Aorta (tissue), 5 donors: ENCODE results near the gene ADAM15. TPM values are rescaled to one million over a fixed set of nuclear protein-coding genes. Genes with fewer than 3 reads are reported as not detected.

Experiments
- ATAC-seq: fragments of 200-7000 bp; cut with Tn5 transposase; one replicate; pipeline ENCODE4 v1.9.1; 2022; ENCODE audit warnings: moderate library complexity; ENCODE audit not compliant: low FRiP score
- DNase-seq, 2 donors: peaks; one replicate each; pipeline ENCODE4 v3.0.0-alpha.2; 2020
- H3K27ac ChIP-seq, 2 donors: one replicate each; pipeline ENCODE4 v1.5.1; 2013; ENCODE audit warnings: low read length in 2 of 2, mild to moderate bottlenecking in 2 of 2, moderate library complexity in 2 of 2, control low read depth in 1 of 2, inconsistent platforms in 1 of 2, low read depth in 1 of 2
- H3K27me3 ChIP-seq, 2 donors: one replicate each; pipeline ENCODE4 v1.6.1; 2013; ENCODE audit warnings: control low read depth in 1 of 2, low read length in 1 of 2, mild to moderate bottlenecking in 1 of 2, moderate library complexity in 1 of 2; ENCODE audit not compliant: insufficient read depth in 2 of 2, control insufficient read depth in 1 of 2
- H3K36me3 ChIP-seq, 2 donors: one replicate each; pipeline ENCODE4 v1.6.1; 2013; ENCODE audit warnings: control low read depth in 1 of 2, low read length in 1 of 2, mild to moderate bottlenecking in 1 of 2; ENCODE audit not compliant: insufficient read depth in 2 of 2, control insufficient read depth in 1 of 2
- H3K4me1 ChIP-seq, 2 donors: one replicate each; pipeline ENCODE4 v1.6.1; 2013; ENCODE audit warnings: low read length in 2 of 2, control low read depth in 1 of 2, mild to moderate bottlenecking in 1 of 2, moderate library complexity in 1 of 2; ENCODE audit not compliant: insufficient read depth in 2 of 2, control insufficient read depth in 1 of 2
- H3K4me3 ChIP-seq, 2 donors: one replicate each; pipeline ENCODE4 v1.5.1; 2013; ENCODE audit warnings: low read length in 2 of 2, control low read depth in 1 of 2, mild to moderate bottlenecking in 1 of 2
- H3K9me3 ChIP-seq: one replicate; pipeline ENCODE4 v1.6.1; 2013; ENCODE audit warnings: mild to moderate bottlenecking, low read length; ENCODE audit not compliant: control insufficient read depth
- WGBS, 2 donors: extraction: QIAGEN DNeasy Blood & Tissue Kit; methylation state at CpG; one replicate each; pipeline ENCODE4 v1.1.7; 2013; 5-methylcytosine and 5-hydroxymethylcytosine counted together
- intact Hi-C, 2 donors: fragments of 100-400 bp; cut with DNase I; formaldehyde crosslinking; loops; one replicate each; pipeline versions ENCODE4 v1.14.2 to v1.15.0; 2022
- polyA plus RNA-seq, 2 donors: library from polyadenylated mRNA; stranded (reverse); fragments of 200-250 nt; gene quantifications; one replicate each; pipeline ENCODE4 v1.2.3, GENCODE V29; 2013
- total RNA-seq, 2 donors: library from RNA; stranded (reverse); fragmentation: NEBNext Ultra II Directional; extraction: Animal tissue kit (Norgen Biotek cat#: 25700); gene quantifications; one replicate each; pipeline ENCODE4 v1.2.1, GENCODE V29; 2021
- donor health status: healthy with polysubstance abuse.
- donor health status: Bipolar disorder and iron deficiency.
- donor health status: DM: no; HTN: no; CAD: no.
- donor health status: DM: no; HTN: no; CAD: no.
- donor health status: DM: yes; HTN: yes; CAD: no.

ADAM15 gene
- total and polyA plus RNA-seq, 4 donors: 17.3 to 180 (median 109) TPM

DNA sequence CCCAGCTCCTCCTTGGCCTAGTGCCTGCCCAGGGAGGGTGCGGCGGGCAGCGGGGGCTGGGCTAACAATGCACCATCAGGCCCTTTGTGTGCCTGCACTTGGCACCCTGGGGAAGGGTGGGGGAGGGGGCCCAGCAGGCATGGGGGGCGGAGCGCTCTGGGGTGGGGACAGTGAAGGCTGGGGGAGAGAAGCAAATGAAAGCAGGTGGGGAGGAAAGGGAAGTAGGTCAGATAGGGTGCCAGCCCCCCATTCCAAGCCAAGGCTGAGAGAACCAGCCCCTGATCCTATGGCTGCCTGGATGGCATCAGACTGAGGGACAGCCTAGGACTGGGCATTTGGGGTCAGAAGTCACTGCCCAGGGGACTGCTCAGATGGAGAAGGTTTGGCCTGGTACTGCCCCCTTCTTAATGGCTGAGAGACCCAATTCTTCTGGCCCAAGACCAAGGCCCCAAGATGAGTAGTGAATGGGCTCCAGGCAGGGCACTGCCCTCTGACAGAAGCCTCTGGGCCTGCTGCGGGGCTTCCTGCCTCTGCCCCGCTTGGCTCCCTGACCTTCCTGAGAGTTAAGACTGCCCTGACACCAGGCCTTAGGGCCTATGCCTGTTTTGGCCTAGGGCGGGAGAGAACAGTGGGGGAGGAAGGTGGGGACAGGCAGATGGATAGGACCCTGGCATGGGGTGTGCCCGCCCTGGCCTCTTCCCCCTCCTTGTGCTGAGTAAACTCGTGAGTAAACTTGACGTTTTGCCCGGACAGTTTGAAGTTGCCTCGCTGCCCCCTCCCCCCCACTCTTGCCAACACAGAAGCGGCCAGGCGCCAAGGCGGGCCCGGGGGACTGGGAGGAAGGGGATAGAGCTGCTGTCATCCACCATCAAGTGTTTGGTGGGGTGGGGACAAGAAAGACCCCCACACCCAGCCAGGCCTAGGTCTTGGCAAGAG, 45.8 kb upstream of the ADAM15 start:
- ATAC-seq (no peak), DNase-seq (peak; percentile 80 to 89)
- Histone ChIP-seq H3K36me3 (no peaks in the 10 kb centered on the region), H3K27me3 (no peaks in the 10 kb centered on the region), H3K9me3 (no peaks in the 10 kb centered on the region), H3K27ac (peak overlapping the region in 1 of 2 donors; percentile 77), H3K4me3 (no peak overlapping the region), H3K4me1 (peaks cover 0 to 2% of the 10 kb centered on the region in 2 donors)
- WGBS, 2 donors: 11 to 12% methylated on average over 14 to 17 of the region's 17 CpGs
- intact Hi-C loops: no loop called here

DNA sequence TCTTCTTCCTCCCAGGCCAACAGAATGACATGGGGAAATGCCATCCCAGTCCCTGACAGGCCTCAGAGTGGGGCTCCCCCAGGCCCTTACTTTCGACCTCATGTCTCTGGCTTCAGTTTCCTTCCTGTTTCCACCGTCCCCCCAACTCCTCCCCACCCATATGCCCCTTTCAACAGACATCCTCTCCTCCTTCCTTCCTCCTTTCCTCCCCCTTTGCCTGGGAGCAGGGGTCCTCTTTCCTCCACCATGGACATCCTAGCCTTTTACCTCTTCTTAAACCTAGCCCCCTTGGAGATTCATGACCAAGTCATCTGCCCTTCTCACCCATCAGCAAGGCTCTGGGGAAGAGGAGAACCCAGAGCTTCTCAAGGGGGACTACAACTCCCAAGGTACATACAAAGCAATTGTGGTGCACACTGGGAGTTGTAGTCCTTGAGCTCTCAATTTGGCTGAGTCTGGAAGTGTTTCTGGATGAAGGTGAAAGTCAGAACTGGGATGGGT, 44.5 kb upstream of the ADAM15 start:
- ATAC-seq (no peak), DNase-seq (no peak)
- no peaks in the 10 kb centered on the region for H3K36me3 ChIP-seq
- peaks cover 0 to 2% of the 10 kb centered on the region in 2 donors for H3K4me1 ChIP-seq
- H3K9me3 ChIP-seq: no peaks in the 10 kb centered on the region
- H3K4me3 ChIP-seq: no peak overlapping the region
- 72 to 79% methylated on average over 2 of the region's 2 CpGs for WGBS, 2 donors
- intact Hi-C loops: no loop called here
- no peak overlapping the region for H3K27ac ChIP-seq
- H3K27me3 ChIP-seq: no peaks in the 10 kb centered on the region

DNA sequence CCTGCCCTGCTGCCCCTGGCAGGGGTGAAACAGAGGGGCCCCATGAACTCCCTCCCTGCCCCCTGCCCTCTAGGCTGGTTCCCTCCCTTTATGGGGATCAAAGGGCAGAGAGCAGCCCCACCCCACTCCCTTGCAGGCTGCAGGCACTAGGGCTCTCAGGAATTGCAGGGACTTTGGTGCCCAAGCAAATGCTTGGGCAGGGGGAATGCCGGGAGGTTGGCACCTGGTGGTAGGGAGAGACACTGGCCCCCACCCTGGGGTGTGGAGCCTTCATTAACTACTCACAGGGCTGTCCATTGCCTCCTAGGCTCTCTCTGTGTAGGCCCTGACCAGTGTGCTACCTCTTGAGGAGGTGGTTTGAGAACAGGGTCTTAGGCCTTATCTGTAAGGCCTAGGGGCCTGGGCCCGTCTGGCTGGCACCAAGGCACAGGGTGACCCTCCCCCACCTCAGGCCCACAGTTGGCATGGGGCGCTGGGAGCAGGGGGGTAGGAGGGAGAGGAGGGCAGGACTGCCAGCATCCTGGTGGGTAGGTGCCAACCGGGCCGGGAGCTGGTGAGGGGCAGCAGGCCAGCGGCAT, 43.8 kb upstream of the ADAM15 start:
- no peak overlapping the region for H3K4me3 ChIP-seq
- no peaks in the 10 kb centered on the region for H3K9me3 ChIP-seq
- no peak for ATAC-seq
- H3K36me3 ChIP-seq: no peaks in the 10 kb centered on the region
- no peak overlapping the region for H3K27ac ChIP-seq
- H3K4me1 ChIP-seq: peaks cover 0 to 2% of the 10 kb centered on the region in 2 donors
- no peaks in the 10 kb centered on the region for H3K27me3 ChIP-seq
- peak in 1 of 2 donors; percentile 86 for DNase-seq
- intact Hi-C loops: no loop called here
- 4 to 8% methylated on average over 6 of the region's 6 CpGs for WGBS, 2 donors

DNA sequence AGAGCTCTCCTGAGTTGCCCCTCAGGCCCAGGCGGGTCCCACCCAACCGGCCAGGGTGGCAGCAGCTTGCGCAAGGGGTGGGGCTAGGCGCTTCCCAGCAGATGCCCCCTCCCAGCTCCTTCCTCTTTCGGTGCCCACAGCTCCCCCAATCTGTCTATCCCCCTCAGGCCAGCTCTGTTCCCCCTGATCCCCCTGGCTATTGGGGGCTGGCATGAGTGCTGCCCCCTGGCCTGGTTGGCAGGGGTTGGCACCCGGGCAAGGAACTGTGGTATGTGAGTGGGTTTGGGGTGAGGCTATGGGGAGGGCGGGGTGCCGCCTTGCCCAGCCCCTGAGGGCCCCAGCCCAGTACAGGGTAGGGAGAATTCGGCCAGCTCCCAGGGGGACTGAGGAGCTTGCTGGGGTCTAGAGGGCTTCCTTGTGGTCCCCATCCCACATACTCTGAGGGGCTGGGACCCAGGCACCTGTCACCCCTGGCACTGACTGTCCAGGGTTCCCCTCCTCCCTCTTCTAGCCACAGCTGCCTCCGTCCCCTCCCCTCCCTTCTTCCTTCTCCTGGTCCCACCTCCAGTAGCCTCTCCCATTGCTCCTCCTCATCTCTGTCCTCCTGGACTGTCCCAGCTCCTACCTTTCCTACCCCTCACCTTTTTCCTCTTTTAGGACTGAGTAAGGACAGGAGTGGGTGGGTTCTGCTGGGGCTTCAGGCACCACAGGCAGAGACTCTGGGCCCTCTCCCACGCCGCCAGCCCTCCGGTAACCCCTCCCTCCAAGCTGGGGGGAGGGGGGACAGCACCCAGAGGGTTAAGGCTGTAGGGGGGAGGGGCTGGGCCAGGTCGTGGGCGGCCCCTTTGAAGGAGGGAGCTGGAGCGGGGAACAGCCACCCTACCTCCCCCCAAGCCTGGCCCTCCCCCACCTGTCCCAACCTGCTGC, 42.8 kb upstream of the ADAM15 start:
- no peak overlapping the region for H3K4me3 ChIP-seq
- ATAC-seq: no peak
- peak in 1 of 2 donors; percentile 73 for DNase-seq
- WGBS, 2 donors: 52 to 57% methylated on average over 14 to 16 of the region's 16 CpGs
- H3K36me3 ChIP-seq: no peaks in the 10 kb centered on the region
- intact Hi-C loops: no loop called here
- H3K4me1 ChIP-seq: peaks cover 0 to 2% of the 10 kb centered on the region in 2 donors
- no peaks in the 10 kb centered on the region for H3K27me3 ChIP-seq
- H3K27ac ChIP-seq: no peak overlapping the region
- H3K9me3 ChIP-seq: no peaks in the 10 kb centered on the region

DNA sequence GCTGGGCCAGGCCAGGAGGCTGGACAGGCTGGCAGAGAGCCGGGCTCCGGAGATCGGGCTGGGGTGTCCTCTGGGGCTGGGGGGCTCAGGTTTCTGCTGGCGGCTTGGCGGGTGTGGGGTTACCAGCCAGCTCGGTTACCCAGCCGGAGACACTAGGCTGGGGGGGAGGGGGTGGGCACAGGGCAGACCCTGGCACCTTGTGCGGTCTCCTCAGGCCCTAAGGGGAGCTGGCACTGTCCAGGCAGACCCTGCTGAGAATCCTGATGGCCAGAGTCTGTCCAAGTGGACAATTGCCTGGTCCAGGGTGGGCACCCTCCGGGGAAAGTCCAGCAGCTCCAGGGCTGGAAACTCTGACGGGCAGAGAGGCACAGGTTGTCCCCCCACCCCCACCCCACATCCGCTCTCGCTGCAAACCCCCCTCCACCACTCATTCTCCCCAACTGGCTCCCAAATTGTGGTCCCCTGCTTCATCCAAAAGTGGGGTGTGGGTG, 41.9 kb upstream of the ADAM15 start:
- Histone ChIP-seq H3K27ac (no peak overlapping the region), H3K36me3 (no peaks in the 10 kb centered on the region), H3K4me1 (peaks cover 0 to 2% of the 10 kb centered on the region in 2 donors), H3K27me3 (no peaks in the 10 kb centered on the region), H3K4me3 (no peak overlapping the region), H3K9me3 (no peaks in the 10 kb centered on the region)
- ATAC-seq: no peak
- 91 to 92% methylated on average over 12 of the region's 12 CpGs for WGBS, 2 donors
- intact Hi-C loops: no loop called here
- no peak for DNase-seq

DNA sequence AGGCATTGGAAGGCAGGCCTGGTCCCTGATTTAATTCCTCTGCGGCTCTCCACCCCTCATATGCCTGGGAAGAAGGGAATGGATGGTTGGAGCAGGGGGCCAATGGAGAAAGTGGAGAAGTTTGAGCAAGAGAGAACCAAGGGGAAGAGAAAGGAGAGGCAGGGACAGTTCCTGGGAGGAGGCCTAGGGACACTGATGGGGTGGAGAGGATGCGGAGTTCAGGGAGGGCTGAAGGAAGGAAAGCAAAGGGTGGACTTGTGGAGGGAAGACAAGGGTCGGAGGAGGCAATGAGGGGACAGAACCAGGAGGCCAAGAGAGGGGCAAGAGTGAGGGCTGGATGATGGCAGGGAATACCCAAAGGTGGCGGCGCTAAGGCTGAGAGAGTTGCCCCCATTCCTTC, 41.4 kb upstream of the ADAM15 start:
- Histone ChIP-seq H3K4me1 (no peaks in the 10 kb centered on the region), H3K27ac (no peak overlapping the region), H3K4me3 (no peak overlapping the region), H3K9me3 (no peaks in the 10 kb centered on the region), H3K36me3 (no peaks in the 10 kb centered on the region), H3K27me3 (no peaks in the 10 kb centered on the region)
- ATAC-seq (no peak), DNase-seq (no peak)
- intact Hi-C loops: no loop called here
- WGBS, 2 donors: 94 to 97% methylated on average over 5 of the region's 5 CpGs

DNA sequence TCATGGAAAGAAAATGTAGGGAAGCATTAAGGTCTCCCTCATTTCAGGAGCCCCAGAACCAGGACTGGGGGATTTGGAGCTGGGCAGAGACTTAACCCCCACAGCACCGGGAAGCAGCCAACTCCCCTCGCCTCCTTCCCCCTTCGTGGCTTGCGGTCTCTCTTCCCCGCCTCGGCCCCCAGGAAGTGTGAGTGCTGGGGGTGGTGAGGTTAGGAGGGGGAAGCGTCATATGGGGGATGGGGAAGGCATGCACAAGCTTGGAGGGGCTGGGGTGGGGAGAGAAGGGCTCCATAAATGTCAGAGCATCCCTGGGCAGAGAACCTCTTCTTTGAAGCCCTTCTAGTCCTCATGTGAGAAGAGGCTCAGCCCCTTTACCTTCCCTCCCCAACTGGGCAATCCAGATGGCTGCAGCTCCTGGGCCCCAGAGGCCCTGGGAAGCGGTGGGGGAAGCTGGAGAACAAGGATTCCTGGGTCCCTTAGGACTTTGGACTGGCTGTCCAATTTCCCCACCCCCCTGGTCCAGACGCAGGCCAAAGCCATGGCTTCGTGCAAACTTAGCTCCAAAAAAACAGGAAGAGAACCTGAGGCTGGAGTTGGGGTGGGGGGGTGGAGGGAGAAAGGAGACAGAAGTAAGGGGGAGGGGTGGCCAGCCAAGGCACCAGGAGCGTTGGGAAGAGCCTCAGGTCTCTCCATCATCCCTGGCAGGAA, 40.8 kb upstream of the ADAM15 start:
- intact Hi-C loops: no loop called here
- DNase-seq (no peak), ATAC-seq (no peak)
- Histone ChIP-seq H3K36me3 (no peaks in the 10 kb centered on the region), H3K9me3 (no peaks in the 10 kb centered on the region), H3K4me3 (no peak overlapping the region), H3K27me3 (no peaks in the 10 kb centered on the region), H3K27ac (no peak overlapping the region), H3K4me1 (no peaks in the 10 kb centered on the region)
- 51 to 62% methylated on average over 9 to 11 of the region's 11 CpGs for WGBS, 2 donors

DNA sequence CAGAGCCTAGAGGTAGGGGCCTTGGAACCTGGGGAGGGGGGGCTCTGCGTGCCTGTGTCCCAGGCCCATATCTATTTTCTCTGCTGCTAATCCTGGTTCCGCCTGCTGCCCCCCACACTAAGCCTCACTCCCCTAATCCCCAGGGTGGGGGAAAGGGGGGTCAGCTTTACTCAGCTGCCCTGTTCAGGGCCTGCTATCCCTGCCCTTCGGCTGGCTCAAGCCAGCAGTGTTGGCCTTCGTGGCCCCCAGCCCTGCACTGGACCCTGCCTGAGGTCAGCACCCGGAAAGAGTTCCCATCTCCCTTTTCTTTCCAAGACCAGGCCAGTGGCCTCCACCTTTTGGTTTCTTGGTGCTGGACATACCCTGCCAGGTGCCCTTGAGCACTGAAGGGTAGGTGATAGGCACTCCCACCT, 40.1 kb upstream of the ADAM15 start:
- DNase-seq (no peak), ATAC-seq (no peak)
- Histone ChIP-seq H3K9me3 (no peaks in the 10 kb centered on the region), H3K36me3 (no peaks in the 10 kb centered on the region), H3K4me3 (no peak overlapping the region), H3K27ac (no peak overlapping the region), H3K27me3 (no peaks in the 10 kb centered on the region), H3K4me1 (no peaks in the 10 kb centered on the region)
- intact Hi-C loops: no loop called here
- 74 to 77% methylated on average over 5 of the region's 5 CpGs for WGBS, 2 donors
